ENCODE data around the gene TNIK.

TNIK gene

DNA sequence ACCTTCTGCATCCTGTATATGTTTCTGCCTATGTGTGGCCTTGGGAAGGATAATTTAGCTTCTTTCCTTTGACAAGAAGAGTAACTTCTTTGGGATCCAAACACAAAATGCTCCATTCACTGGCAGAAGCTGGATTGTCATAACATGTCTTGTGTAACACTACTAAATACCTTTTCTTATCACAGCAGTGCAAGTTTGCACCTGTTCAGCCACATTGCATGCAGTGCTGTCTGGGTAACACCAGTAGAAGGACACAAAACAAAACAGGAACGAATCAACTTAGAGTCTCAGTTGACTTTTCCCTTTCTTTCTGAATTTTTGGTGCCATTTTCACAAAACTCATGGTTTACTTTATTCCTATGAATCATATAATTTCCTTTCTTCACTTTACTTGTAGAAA, 43.6 kb upstream of the TNIK start:
- Histone ChIP-seq H3K4me3 (no peak overlapping the region), H3K27ac (no peak overlapping the region)
- TF ChIP-seq, protein P1, sequence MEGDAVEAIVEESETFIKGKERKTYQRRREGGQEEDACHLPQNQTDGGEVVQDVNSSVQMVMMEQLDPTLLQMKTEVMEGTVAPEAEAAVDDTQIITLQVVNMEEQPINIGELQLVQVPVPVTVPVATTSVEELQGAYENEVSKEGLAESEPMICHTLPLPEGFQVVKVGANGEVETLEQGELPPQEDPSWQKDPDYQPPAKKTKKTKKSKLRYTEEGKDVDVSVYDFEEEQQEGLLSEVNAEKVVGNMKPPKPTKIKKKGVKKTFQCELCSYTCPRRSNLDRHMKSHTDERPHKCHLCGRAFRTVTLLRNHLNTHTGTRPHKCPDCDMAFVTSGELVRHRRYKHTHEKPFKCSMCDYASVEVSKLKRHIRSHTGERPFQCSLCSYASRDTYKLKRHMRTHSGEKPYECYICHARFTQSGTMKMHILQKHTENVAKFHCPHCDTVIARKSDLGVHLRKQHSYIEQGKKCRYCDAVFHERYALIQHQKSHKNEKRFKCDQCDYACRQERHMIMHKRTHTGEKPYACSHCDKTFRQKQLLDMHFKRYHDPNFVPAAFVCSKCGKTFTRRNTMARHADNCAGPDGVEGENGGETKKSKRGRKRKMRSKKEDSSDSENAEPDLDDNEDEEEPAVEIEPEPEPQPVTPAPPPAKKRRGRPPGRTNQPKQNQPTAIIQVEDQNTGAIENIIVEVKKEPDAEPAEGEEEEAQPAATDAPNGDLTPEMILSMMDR (IDR thresholded peaks at IDR 0.05), result no peak
- DNase-seq (ENCODE audit: low spot score), result no peak

DNA sequence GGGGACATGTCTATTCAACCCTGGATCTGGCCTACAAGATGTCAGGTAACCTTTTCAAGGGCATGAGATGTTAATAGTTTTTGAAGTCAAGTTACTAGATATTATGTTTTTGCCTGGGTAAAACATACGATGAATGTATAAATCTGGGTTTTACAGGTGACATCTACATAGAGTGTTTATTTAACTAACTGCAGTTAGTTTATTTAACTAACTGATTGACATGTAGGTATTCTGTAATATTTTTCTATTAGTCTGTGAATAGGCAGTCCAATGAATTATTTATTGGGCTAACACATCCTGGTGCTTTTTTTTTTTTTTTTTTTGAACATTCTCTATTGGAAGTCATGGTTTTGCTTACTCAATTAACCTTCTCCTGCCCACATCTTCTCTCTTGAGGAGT, 38.7 kb upstream of the TNIK start:
- H3K27ac ChIP-seq, result no peak overlapping the region
- DNase-seq (ENCODE audit: low spot score), result no peak
- TF ChIP-seq, protein P1 (IDR thresholded peaks at IDR 0.05), result no peak

DNA sequence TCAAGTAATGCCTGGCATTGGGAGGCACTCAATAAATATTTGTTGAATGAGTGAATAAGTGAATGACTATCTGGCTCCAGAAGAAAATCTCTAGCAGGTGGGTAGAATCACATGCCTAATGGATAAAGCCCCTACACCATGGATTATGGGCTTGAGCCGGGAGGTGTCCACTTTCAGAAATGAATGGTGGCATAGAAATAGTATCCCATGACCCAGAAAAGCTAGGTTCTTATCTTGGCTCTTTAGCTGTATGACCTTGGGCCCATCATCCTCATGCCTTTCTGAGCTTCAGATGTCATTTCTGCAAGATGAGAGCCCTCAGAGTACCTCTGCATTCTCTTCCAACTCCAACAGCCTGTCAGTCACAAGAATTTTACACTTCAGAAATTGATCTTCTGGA, 37.3 kb upstream of the TNIK start:
- TF ChIP-seq, protein P1 (IDR thresholded peaks at IDR 0.05), result no peak
- Histone ChIP-seq H3K27ac (no peak overlapping the region), H3K4me3 (no peak overlapping the region)
- DNase-seq (ENCODE audit: low spot score), result no peak

More for the DNA sequence above, 38.7 kb upstream of the TNIK start:
- H3K4me3 ChIP-seq, result no peak overlapping the region

DNA sequence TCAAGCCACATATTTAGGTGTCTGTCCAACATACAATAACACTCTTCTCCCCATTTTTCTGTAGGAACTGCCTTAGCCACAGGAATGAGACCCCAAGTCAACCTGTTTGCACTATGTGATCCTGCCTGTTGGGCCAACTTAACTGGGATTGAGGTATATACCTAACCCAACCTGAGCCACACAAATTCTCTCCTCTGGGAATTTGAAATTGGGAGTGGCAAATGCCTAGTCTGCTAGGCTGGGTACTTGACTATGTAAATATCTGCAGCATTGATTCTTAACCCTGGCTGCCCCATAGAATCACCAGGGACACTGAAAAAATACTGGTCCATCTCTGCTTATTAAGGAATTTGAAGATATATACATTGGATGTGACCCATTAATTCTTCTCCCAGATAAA, 35.2 kb upstream of the TNIK start:
- TF ChIP-seq, protein P1 (IDR thresholded peaks at IDR 0.05), result no peak
- no peak for DNase-seq (ENCODE audit: low spot score)
- no peak overlapping the region for H3K27ac ChIP-seq

DNA sequence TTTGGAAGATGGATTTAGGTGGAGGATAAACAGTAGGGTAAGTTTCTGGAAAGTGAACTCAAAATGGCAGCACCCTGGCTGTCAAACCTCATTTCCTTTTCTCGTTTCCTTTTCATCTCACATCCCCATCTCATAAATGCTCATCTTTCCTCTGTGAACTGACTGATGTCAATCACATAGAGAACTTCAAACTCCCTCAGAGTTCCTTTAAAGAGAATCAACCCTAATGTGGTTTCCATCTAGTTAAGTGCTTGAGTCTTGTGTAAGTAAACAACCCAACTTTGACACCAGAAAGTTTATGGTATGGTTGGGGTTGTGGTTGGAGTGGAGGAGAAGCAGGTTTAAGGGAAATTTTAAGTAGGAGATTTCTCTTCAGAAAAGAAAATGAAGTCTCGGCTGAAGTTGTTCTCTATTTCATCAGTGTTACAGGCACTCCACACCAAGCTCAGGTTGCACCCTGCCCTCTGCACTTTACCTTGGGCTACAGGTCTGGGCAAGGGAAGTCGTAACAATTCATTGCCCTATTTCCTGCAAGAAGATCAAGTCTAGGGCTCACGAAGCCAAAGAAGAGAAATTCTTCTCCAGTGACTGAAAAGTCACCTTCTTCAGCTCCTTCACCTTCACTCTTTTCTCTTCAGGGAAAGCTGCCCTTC, 34.4 kb upstream of the TNIK start:
- no peak overlapping the region for H3K27ac ChIP-seq
- no peak for DNase-seq (ENCODE audit: low spot score)
- TF ChIP-seq, protein P1 (IDR thresholded peaks at IDR 0.05), result no peak
- H3K4me3 ChIP-seq, result no peak overlapping the region

More for the DNA sequence above, 35.2 kb upstream of the TNIK start:
- H3K4me3 ChIP-seq, result no peak overlapping the region

DNA sequence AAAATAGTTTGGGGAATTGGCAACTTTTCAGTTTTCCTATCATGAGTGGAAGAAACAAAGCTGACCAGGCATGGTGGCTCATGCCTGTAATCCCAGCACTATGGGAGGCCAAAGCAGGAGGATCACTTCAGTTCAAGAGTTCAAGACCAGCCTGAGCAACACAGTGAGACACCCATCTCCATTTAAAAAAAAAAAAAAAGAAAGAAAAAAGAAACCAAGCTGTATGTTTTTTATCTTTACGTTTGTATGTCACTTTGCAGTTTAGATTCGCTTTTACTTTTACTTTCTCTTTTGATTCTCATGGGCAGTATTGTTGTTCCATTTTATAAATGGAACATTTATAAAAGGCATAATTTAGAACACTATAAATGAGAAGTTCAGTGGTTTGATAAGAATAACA, 31.2 kb upstream of the TNIK start:
- TF ChIP-seq, protein P1 (IDR thresholded peaks at IDR 0.05), result no peak
- no peak for DNase-seq (ENCODE audit: low spot score)
- H3K27ac ChIP-seq, result no peak overlapping the region
- no peak overlapping the region for H3K4me3 ChIP-seq

DNA sequence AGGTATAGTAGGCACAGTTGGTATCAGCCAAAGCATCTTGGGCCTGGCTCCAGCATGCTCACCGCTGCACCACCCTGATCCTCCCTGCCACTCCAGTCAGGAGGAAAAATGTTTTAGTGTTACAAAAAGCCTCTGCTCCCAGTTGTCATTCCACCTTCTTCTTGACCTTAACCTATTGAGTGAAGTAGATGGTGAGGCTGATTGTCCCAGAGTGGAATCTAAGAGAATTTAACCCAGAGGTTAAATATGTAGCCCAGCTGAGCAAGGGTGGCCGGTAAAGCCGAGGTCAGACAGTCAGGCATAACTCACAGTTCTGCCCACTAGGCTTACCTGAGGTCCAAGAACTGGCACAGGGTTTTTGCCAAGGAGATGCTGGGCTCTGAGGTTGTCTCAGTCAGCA, 30.7 kb upstream of the TNIK start:
- H3K27ac ChIP-seq, result no peak overlapping the region
- TF ChIP-seq, protein P1 (IDR thresholded peaks at IDR 0.05), result no peak
- H3K4me3 ChIP-seq, result no peak overlapping the region
- DNase-seq (ENCODE audit: low spot score), result no peak

All from coronary artery (tissue), 2 donors.